HG03439 (cell line): ENCODE data around the gene ABHD18.
"Not testable (repeated sequence)": the region's sequence is repeated elsewhere in the genome, so short reads cannot be mapped to it uniquely, and the experiment has no call there.

ENCODE experiments used
- ATAC-seq: cut with Tn5 transposase; IDR thresholded peaks from one replicate; pipeline ENCODE4 v1.9.1; 2021; ENCODE audit warnings: mild to moderate bottlenecking, moderate library complexity; ENCODE audit not compliant: unreplicated experiment

Gene ABHD18

GRCh38 chr4:127965062-127965802 is at the start of gene ABHD18, which contains the start of gene MFSD8:
Gene ABHD18 (plus strand): TSS chr4:127965406. CDS start chr4:127982956, 17,550 bp downstream.
Gene MFSD8 (minus strand): TSS chr4:127965173. CDS start chr4:127965133, 40 bp downstream.
- peak; percentile 98 for ATAC-seq

GRCh38 chr4:127916512-127916911 is 48.7 kb upstream of the ABHD18 start:
- no peak for ATAC-seq

- ATAC-seq: no peak
Measured at GRCh38 chr4:127917151-127917550, 48.1 kb upstream of the ABHD18 start.

GRCh38 chr4:127920521-127920920 is 44.7 kb upstream of the ABHD18 start:
- ATAC-seq: no peak

GRCh38 chr4:127922226-127922625 is 43.0 kb upstream of the ABHD18 start:
- ATAC-seq: no peak

GRCh38 chr4:127925720-127926119 is 39.5 kb upstream of the ABHD18 start:
- ATAC-seq: not testable (repeated sequence)

GRCh38 chr4:127930175-127930574 is 35.0 kb upstream of the ABHD18 start:
- ATAC-seq: no peak

- ATAC-seq: not testable (repeated sequence)
Measured at GRCh38 chr4:127931836-127932235, 33.4 kb upstream of the ABHD18 start.

- no peak for ATAC-seq
Measured at GRCh38 chr4:127936974-127937373, 28.2 kb upstream of the ABHD18 start.

- ATAC-seq: no peak
Measured at GRCh38 chr4:127957105-127957504, 8.1 kb upstream of the ABHD18 start.

- ATAC-seq: no peak
Measured at GRCh38 chr4:127959794-127960193, 5.4 kb upstream of the ABHD18 start.

GRCh38 chr4:127963633-127964398 is 1.4 kb upstream of the ABHD18 start:
- not testable (repeated sequence) for ATAC-seq

- ATAC-seq: peak; percentile 25
Measured at GRCh38 chr4:127964426-127965061, 662 bp upstream of the ABHD18 start.

GRCh38 chr4:127965803-127966175 is 583 bp downstream of the ABHD18 start:
- ATAC-seq: peak; percentile 36

- no peak for ATAC-seq
Measured at GRCh38 chr4:127967141-127967775, 2.1 kb downstream of the ABHD18 start.

- ATAC-seq: no peak
Measured at GRCh38 chr4:127968586-127968985, 3.4 kb downstream of the ABHD18 start.

- not testable (repeated sequence) for ATAC-seq
Measured at GRCh38 chr4:127970925-127971324, 5.7 kb downstream of the ABHD18 start.

GRCh38 chr4:127975121-127975770 is 10.0 kb downstream of the ABHD18 start:
- ATAC-seq: no peak

- ATAC-seq: no peak
Measured at GRCh38 chr4:127978930-127979329, 13.7 kb downstream of the ABHD18 start.

- no peak for ATAC-seq
Measured at GRCh38 chr4:127982445-127982844, 17.2 kb downstream of the ABHD18 start.

GRCh38 chr4:127985989-127986388 is 20.8 kb downstream of the ABHD18 start:
- no peak for ATAC-seq
